Parathyroid adenoma (tissue), 2 donors: ENCODE measurements around the gene SPI1.

Experiments used
- H2AFZ ChIP-seq: fragments of 300-600 bp; sonication (generic); one replicate; pipeline ENCODE4 v1.7.0; 2017; ENCODE audit warnings: antibody characterized with exemption, mild to moderate bottlenecking
- H3K27ac ChIP-seq: fragments of 300-600 bp; sonication (generic); one replicate; pipeline ENCODE4 v1.7.0; 2017
- H3K27me3 ChIP-seq: fragments of 300-600 bp; sonication (generic); one replicate; pipeline ENCODE4 v1.7.0; 2017; ENCODE audit warnings: low read length; ENCODE audit not compliant: control insufficient read depth, insufficient read depth
- H3K36me3 ChIP-seq: fragments of 300-600 bp; sonication (generic); one replicate; pipeline ENCODE4 v1.7.0; 2017; ENCODE audit warnings: low read length; ENCODE audit not compliant: control insufficient read depth, insufficient read depth
- H3K4me1 ChIP-seq: fragments of 300-600 bp; sonication (generic); one replicate; pipeline ENCODE4 v1.7.0; 2017; ENCODE audit warnings: control low read depth
- H3K4me2 ChIP-seq: fragments of 300-600 bp; sonication (generic); one replicate; pipeline ENCODE4 v1.7.0; 2017; ENCODE audit warnings: low read length
- H3K4me3 ChIP-seq: fragments of 300-600 bp; sonication (generic); one replicate; pipeline ENCODE4 v1.7.0; 2017; ENCODE audit warnings: low read depth, low read length
- H3K79me2 ChIP-seq: fragments of 300-600 bp; sonication (generic); one replicate; pipeline ENCODE4 v1.7.0; 2017; ENCODE audit warnings: control low read depth
- H3K9ac ChIP-seq: fragments of 300-600 bp; sonication (generic); one replicate; pipeline ENCODE4 v1.7.0; 2017; ENCODE audit warnings: mild to moderate bottlenecking
- H3K9me3 ChIP-seq: fragments of 300-600 bp; sonication (generic); one replicate; pipeline ENCODE4 v1.7.0; 2017; ENCODE audit warnings: low read length; ENCODE audit not compliant: control insufficient read depth
- CTCF ChIP-seq: fragments of 300-600 bp; sonication (generic); IDR thresholded peaks from one replicate; pipeline ENCODE4 v1.7.0; 2017; ENCODE audit warnings: antibody characterized with exemption, mild to moderate bottlenecking
- donor health status: primary hyperparathyroidism.

The SPI1 gene

GRCh38 chr11:47352556-47352955, 25.8 kb downstream of the SPI1 start, which contains the start of gene MYBPC3:
TSS of gene MYBPC3 (minus strand) at chr11:47352702. CDS start at chr11:47352647, 55 bp downstream.
- no peak within 1 kb of the TSS for H3K27ac ChIP-seq
- H3K4me1 ChIP-seq: peaks cover 8% of the 10 kb centered on the region
- H3K27me3 ChIP-seq: no peaks in the 10 kb centered on the region
- H3K79me2 ChIP-seq: no peaks in the 10 kb centered on the region
- H3K9me3 ChIP-seq: no peaks in the 10 kb centered on the region
- no peak for TF ChIP-seq CTCF
- no peak within 1 kb of the TSS for H3K9ac ChIP-seq
- no peak within 1 kb of the TSS for H3K4me3 ChIP-seq
- no peak within 1 kb of the TSS for H2AFZ ChIP-seq
- no peak within 1 kb of the TSS for H3K4me2 ChIP-seq
- H3K36me3 ChIP-seq: no peaks in the 10 kb centered on the region

- no peaks in the 10 kb centered on the region for H3K27me3 ChIP-seq
- no peak overlapping the region for H3K4me3 ChIP-seq
- H3K9ac ChIP-seq: no peak overlapping the region
- no peak overlapping the region for H3K27ac ChIP-seq
- H3K79me2 ChIP-seq: no peaks in the 10 kb centered on the region
- TF ChIP-seq CTCF: no peak
- no peaks in the 10 kb centered on the region for H3K36me3 ChIP-seq
- peak overlapping the region; percentile 28 for H2AFZ ChIP-seq
- H3K4me2 ChIP-seq: no peak overlapping the region
- H3K9me3 ChIP-seq: no peaks in the 10 kb centered on the region
- peaks cover 8% of the 10 kb centered on the region for H3K4me1 ChIP-seq
Observed at GRCh38 chr11:47351156-47352126, 26.9 kb downstream of the SPI1 start.

GRCh38 chr11:47350315-47350714, 28.0 kb downstream of the SPI1 start:
- Histone ChIP-seq H3K27ac (no peak overlapping the region), H3K79me2 (no peaks in the 10 kb centered on the region), H2AFZ (no peak overlapping the region), H3K27me3 (no peaks in the 10 kb centered on the region), H3K36me3 (no peaks in the 10 kb centered on the region), H3K4me1 (peaks cover 8% of the 10 kb centered on the region), H3K4me2 (no peak overlapping the region), H3K4me3 (no peak overlapping the region), H3K9me3 (no peaks in the 10 kb centered on the region), H3K9ac (no peak overlapping the region)
- TF ChIP-seq CTCF: no peak

GRCh38 chr11:47349521-47350095, 28.7 kb downstream of the SPI1 start:
- no peak for TF ChIP-seq CTCF
- no peak overlapping the region for H3K4me2 ChIP-seq
- peaks cover 6% of the 10 kb centered on the region for H3K4me1 ChIP-seq
- H2AFZ ChIP-seq: no peak overlapping the region
- no peak overlapping the region for H3K4me3 ChIP-seq
- H3K9ac ChIP-seq: no peak overlapping the region
- H3K9me3 ChIP-seq: no peaks in the 10 kb centered on the region
- H3K27ac ChIP-seq: no peak overlapping the region
- no peaks in the 10 kb centered on the region for H3K27me3 ChIP-seq
- no peaks in the 10 kb centered on the region for H3K79me2 ChIP-seq
- H3K36me3 ChIP-seq: no peaks in the 10 kb centered on the region
